Activated CD8-positive, alpha-beta memory T cell treated with anti-CD3 and anti-CD28 coated beads, Interleukin-2, amount 50 U/mL, for 48 hours (primary cell): Measurements from ENCODE around the gene PHF1.
"Not testable (repeated sequence)": the region's sequence is repeated elsewhere in the genome, so short reads cannot be mapped to it uniquely, and the experiment has no call there.

Experiments
- DNase-seq: peaks from one replicate; pipeline ENCODE4 v3.0.0-alpha.2; 2020

Gene PHF1

GRCh38 chr6:33391922-33392594 is 18.8 kb upstream of the PHF1 start:
- DNase-seq, result no peak

GRCh38 chr6:33392595-33392948 is 18.2 kb upstream of the PHF1 start:
- no peak for DNase-seq

- DNase-seq, result no peak
Observed at GRCh38 chr6:33392979-33393378, 17.8 kb upstream of the PHF1 start.

- no peak for DNase-seq
Observed at GRCh38 chr6:33397541-33397940, 13.3 kb upstream of the PHF1 start.

GRCh38 chr6:33398601-33399000 is 12.2 kb upstream of the PHF1 start:
- DNase-seq, result not testable (repeated sequence)

- DNase-seq, result not testable (repeated sequence)
Observed at GRCh38 chr6:33399881-33400280, 10.9 kb upstream of the PHF1 start.

- DNase-seq, result no peak
Observed at GRCh38 chr6:33404884-33405283, 5.9 kb upstream of the PHF1 start.

GRCh38 chr6:33405386-33405940 is 5.4 kb upstream of the PHF1 start:
- DNase-seq, result no peak

GRCh38 chr6:33406126-33406525 is 4.7 kb upstream of the PHF1 start:
- DNase-seq, result no peak

- DNase-seq, result no peak
Observed at GRCh38 chr6:33407132-33407718, 3.6 kb upstream of the PHF1 start.

GRCh38 chr6:33410050-33410710 is 634 bp upstream of the PHF1 start:
- peak; percentile 99 for DNase-seq

- no peak for DNase-seq
Observed at GRCh38 chr6:33411632-33412005, 805 bp downstream of the PHF1 start.

- DNase-seq, result no peak
Observed at GRCh38 chr6:33412140-33413009, 1.6 kb downstream of the PHF1 start.

GRCh38 chr6:33413241-33414120 is 2.7 kb downstream of the PHF1 start:
- no peak for DNase-seq

GRCh38 chr6:33414592-33415271 is 3.9 kb downstream of the PHF1 start:
- DNase-seq, result no peak

GRCh38 chr6:33415831-33416230 is 5.0 kb downstream of the PHF1 start:
- DNase-seq, result no peak

- DNase-seq, result peak; percentile 58
Observed at GRCh38 chr6:33416386-33417127, 5.7 kb downstream of the PHF1 start.

- peak; percentile 59 for DNase-seq
Observed at GRCh38 chr6:33417128-33417902, 6.5 kb downstream of the PHF1 start.

- peak; percentile 98 for DNase-seq
Observed at GRCh38 chr6:33417903-33418689, 7.3 kb downstream of the PHF1 start, which contains the start of gene CUTA. Gene CUTA, minus strand, starts transcription at chr6:33418107. Its CDS starts 107 bp downstream, at chr6:33418000.
